GM19043 (cell line): ENCODE data around the gene IMMP2L.
"Not testable (repeated sequence)": the region's sequence is repeated elsewhere in the genome, so short reads cannot be mapped to it uniquely, and the experiment has no call there.

Experiments
- ATAC-seq: cut with Tn5 transposase; IDR thresholded peaks from one replicate; pipeline ENCODE4 v1.9.1; 2021; ENCODE audit warnings: low read depth; ENCODE audit not compliant: unreplicated experiment

Gene IMMP2L

DNA sequence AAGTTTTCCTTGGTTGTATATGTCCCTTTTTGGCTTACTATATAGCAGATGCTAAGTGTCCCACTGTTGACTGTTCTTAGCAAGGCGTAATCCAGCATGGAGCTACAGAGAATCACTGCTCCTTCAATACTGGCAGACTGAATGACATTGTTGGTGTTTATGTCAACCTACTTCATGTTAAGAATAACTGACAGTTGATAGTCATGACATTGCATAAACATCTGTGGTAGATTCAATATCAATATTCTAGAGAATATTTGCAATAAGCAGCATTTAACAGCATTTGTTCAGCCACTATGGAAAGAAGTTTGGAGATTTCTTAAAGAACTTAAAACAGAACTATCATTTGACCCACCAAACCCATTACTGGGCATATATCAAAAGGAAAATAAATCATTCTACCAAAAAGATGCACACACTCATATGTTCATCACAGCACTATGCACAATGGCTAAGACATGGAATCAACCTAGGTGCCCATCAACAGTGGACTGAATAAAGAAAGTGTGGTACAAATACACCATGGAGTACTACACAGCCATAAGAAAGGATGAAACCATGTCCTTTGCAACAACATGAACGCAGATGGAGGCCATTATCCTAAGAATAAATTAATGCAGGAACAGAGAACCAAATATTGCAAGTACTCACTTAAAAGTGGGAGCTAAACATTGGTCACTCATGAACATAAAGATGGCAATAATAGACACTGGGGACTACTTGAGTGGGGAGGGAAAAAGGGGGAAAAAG lies 88.7 kb downstream of the IMMP2L start:
- no peak for ATAC-seq

- no peak for ATAC-seq
Observed at GRCh38 chr7:111470998-111471397, 91.3 kb downstream of the IMMP2L start.

GRCh38 chr7:111469894-111470293 lies 92.4 kb downstream of the IMMP2L start:
- ATAC-seq, result not testable (repeated sequence)

DNA sequence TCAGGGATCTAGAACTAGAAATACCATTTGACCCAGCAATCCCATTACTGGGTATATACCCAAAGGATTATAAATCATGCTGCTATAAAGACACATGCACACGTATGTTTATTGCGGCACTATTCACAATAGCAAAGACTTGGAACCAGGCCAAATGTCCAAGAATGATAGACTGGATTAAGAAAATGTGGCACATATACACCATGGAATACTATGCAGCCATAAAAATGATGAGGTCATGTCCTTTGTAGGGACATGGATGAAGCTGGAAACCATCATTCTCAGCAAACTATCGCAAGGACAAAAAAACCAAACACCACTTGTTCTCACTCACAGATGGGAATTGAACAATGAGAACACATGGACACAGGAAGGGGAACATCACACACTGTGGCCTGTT lies 96.5 kb downstream of the IMMP2L start:
- ATAC-seq, result not testable (repeated sequence)

GRCh38 chr7:111460695-111461094 lies 101.6 kb downstream of the IMMP2L start:
- ATAC-seq, result no peak

DNA sequence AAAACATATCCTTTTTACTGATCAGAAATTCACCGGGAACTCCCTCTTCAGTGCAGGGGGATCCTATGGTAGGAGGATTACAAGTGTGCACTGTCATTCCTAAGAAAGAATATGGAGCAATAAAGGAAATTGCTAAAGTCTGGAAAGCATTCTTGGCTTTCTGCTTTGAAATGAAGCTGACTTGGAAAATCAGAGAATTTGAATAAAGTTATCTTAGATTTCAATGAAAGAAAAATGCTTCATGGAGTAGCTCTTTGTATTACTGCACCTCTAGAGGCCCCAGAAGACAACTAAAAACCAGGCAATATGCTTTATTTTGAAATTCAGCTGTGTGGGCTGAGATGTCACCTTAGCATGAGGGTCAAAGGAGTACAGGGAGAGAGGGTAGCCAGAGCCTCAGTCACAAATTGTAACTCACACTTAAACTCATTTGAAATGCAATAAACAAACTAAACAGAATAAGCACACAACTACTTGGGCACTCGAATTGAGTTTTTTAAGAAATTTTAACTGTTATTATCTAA lies 102.5 kb downstream of the IMMP2L start:
- no peak for ATAC-seq

DNA sequence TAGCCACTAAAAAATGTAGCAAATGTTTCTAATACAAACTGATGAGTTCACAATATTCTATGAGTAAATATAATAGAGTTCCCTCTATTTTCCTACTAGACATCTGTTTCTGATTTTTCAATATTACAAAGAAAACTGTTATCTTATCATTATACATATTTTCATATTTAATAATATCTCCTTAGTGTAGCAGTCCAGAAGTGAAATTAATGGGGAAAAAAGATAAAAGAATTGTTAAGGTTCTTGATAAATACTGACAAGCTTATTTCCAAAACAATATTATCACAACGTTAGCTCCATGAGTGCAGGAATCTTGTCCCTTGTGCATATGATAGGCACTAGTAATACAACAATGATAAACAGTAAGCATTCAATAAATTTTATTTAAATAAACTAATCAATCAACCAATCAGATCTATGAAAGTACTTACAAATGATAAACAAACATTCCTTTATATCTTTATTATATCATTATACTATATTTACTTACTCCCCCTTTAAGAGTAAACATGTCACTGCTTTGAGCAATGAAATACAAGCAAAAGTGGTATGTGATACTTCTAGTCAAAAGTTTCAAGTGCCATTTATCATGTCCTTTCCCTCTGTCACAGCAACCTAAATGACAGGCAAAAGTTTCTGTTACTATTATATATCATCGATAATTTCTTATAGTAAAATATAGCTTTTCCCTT lies 103.1 kb downstream of the IMMP2L start:
- no peak for ATAC-seq

- not testable (repeated sequence) for ATAC-seq
Observed at GRCh38 chr7:111450705-111451104, 111.6 kb downstream of the IMMP2L start.

DNA sequence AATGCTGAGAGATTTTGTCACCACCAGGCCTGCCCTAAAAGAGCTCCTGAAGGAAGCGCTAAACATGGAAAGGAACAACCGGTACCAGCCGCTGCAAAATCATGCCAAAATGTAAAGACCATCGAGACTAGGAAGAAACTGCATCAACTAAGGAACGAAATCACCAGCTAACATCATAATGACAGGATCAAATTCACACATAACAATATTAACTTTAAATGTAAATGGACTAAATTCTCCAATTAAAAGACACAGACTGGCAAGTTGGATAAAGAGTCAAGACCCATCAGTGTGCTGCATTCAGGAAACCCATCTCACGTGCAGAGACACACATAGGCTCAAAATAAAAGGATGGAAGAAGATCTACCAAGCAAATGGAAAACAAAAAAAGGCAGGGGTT lies 114.8 kb downstream of the IMMP2L start:
- not testable (repeated sequence) for ATAC-seq

- ATAC-seq, result no peak
Observed at GRCh38 chr7:111439977-111440376, 122.3 kb downstream of the IMMP2L start.

DNA sequence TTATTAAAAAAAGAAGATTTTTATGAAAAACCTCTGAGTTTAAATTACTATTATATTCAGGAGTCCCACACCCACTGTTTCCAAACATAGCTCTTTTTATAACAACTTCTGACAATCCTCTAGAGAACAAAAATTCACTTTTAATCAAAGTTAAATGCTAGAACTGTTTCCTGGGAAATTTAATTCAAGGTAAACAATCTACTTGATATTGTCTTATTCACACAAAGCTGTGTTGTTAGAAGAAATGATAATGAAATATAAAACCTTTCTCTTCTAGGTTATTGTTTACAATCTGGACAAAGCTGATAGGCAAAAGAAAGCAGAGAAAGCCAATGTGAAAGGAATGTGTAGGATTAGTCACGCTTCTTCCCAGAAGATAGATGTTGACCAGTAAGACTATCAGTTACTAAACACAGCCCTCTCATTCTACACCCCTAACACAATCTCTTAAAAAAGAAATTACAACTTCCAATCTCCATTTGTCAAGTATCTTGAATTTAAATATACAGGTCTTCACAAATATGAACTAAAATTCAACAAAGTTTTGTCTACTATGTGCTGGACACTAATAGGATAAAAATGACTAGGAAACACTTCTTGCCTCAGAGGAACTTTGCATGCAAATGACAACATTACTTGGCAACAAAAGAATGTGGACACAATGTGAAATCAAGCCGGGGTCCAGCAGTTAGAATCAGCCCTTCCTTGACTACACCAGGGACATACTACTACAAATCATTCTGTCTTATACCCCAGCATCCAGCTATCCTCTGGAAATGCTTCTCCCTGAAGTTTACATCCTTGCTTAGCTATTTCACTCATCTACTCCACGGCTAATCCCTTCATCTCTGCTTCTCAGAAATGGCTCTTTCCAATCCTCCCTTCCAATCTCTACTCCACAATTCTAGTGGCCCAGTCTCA lies 123.7 kb downstream of the IMMP2L start:
- no peak for ATAC-seq

DNA sequence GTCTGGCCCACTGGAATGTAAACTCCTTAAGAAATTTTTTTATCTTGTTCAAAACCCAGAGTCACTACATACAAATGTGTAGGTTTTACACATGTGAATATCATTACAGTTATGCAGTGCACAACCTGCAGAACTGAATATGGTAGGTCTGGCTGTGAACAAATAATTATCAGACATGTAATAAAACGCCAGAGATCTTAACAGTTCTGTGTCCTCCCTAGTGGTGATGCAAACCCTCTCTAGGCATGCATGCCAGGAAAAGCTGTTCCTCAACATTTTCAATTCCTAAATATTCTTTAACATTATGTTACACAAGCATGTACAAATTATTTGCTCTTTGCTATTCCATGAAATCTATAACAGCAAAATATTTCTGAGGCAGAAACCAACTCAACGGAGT lies 124.6 kb downstream of the IMMP2L start:
- no peak for ATAC-seq

GRCh38 chr7:111436608-111437007 lies 125.7 kb downstream of the IMMP2L start:
- no peak for ATAC-seq

GRCh38 chr7:111433426-111433825 lies 128.9 kb downstream of the IMMP2L start:
- no peak for ATAC-seq

DNA sequence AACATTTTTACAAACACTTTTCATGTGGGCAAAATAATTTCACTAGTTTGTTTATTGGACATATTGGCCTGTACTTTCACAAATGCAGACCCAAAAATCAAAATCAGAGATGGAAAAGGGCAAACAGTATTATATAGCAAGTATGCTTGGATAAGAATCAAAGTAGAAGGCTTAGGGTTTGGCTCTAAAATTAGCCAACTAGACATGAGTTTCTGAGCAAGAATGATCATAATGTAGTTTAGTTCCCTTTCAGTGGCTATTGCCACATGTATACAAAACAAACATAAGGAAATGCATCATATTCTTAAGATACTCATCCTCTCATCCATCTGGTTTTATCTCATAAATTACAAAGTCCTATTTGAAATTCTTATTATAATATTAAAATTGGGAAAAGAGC lies 132.5 kb downstream of the IMMP2L start:
- no peak for ATAC-seq

GRCh38 chr7:111424768-111425167 lies 137.5 kb downstream of the IMMP2L start:
- no peak for ATAC-seq

- no peak for ATAC-seq
Observed at GRCh38 chr7:111414374-111414773, 147.9 kb downstream of the IMMP2L start.

GRCh38 chr7:111413739-111414138 lies 148.6 kb downstream of the IMMP2L start:
- no peak for ATAC-seq

DNA sequence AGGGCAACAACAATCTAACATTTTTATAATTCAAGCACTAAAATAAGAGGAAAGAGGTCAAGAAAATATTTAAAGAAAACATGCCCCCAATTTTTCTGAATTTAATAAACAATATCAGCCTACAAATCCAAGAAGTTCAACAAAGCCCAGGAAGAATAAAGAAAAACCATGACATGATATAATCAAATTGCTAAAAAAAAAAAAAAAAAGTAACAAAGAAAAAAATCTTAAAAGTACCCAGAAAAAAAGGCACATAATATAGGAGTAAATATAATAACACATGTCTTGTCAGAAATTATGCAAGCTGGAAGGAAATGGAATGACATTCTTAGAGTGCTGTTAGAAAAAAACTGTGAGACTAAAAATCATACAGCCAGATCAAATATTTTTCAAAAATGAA lies 151.4 kb downstream of the IMMP2L start:
- ATAC-seq, result no peak

DNA sequence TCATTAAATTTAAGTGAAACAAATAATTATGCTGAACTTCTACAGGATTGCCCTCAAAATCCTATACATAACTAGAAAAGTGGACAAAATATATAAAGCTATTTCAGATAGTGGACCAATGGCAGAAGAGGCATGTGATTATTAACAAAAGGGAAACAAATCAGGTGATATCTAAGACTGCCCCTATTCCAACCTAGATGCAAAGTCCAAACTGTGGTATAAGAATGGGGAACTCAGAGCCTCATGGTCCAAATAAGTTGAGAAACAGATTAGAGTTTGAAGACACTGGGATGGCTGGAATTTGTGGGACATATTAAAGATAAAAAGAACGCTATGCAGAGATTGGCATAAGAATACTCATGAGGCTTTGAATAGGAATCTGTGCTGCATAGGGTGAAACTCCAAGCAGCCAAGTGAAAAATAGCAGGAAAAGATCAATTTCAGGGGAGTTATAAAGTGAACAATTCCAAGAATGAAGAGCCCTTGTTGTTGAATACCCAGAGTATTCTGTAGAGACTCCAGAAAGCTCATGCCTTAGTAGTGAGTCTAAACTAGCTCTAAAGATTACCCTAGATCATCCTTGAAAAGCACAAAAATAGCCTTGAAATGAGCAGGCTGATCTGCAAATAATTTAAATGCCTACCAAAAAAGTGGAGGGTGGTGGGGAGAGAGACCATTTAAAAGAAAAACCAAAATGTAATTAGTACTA lies 152.4 kb downstream of the IMMP2L start:
- no peak for ATAC-seq
